H1 (cell line): ENCODE measurements around the gene CCDC40. TPM values are rescaled to one million over a fixed set of nuclear protein-coding genes. Genes with fewer than 3 reads are reported as not detected.

Source experiments
- CTCF ChIA-PET: fragments of 300-600 bp; sonication (Branson Sonifier 250); formaldehyde crosslinking; loops from one replicate; lab custom pipeline; 2021; ENCODE audit not compliant: partially characterized antibody; lab: Charles Lee
- POLR2A ChIA-PET: fragments of 300-600 bp; sonication (Branson Sonifier 250); formaldehyde crosslinking; loops from one replicate; lab custom pipeline; 2021; ENCODE audit warnings: inconsistent platforms; ENCODE audit not compliant: partially characterized antibody; lab: Charles Lee
- DNase-seq, 2 experiments: peaks; one replicate each; pipeline versions ENCODE4 v3.0.0 to v3.0.0-alpha.2; 2010 to 2022; ENCODE audit warnings: low spot score in 2 of 2, low read depth in 1 of 2, mixed read lengths in 1 of 2
- FAIRE-seq: peaks from 2 replicates; lab custom pipeline; 2011; peaks lifted over from hg19 to GRCh38; lab: Jason Lieb, UNC
- H2AFZ ChIP-seq: 2 replicates; pipeline ENCODE4 v1.8.1; 2012; ENCODE audit warnings: low read length, inconsistent platforms
- H2AK5ac ChIP-seq: 2 replicates; pipeline ENCODE4 v1.6.1; 2013; ENCODE audit warnings: low read depth, low read length
- H2BK120ac ChIP-seq: replicated peaks from 2 replicates; pipeline ENCODE3; 2013; ENCODE audit warnings: low read depth, low read length, inconsistent platforms
- H2BK12ac ChIP-seq: 2 replicates; pipeline ENCODE4 v1.6.1; 2013; ENCODE audit warnings: low read depth, low read length
- H2BK15ac ChIP-seq: 2 replicates; pipeline ENCODE4 v1.6.1; 2013; ENCODE audit warnings: low read length
- H2BK20ac ChIP-seq: 2 replicates; pipeline ENCODE4 v1.6.1; 2013; ENCODE audit warnings: low read length
- H2BK5ac ChIP-seq: 2 replicates; pipeline ENCODE4 v1.6.1; 2013; ENCODE audit warnings: low read depth, low read length
- H3K14ac ChIP-seq: 2 replicates; pipeline ENCODE4 v1.6.1; 2013; ENCODE audit warnings: inconsistent platforms; ENCODE audit not compliant: insufficient read length
- H3K18ac ChIP-seq: 2 replicates; pipeline ENCODE4 v1.6.1; 2013; ENCODE audit warnings: low read length; ENCODE audit errors: extremely low read depth
- H3K23ac ChIP-seq: 2 replicates; pipeline ENCODE4 v1.6.1; 2013; ENCODE audit warnings: inconsistent platforms; ENCODE audit not compliant: insufficient read length
- H3K23me2 ChIP-seq: 2 replicates; pipeline ENCODE4 v1.6.1; 2013; ENCODE audit warnings: low read depth, low read length
- H3K27ac ChIP-seq: 2 replicates; pipeline ENCODE4 v1.6.1; 2011; ENCODE audit warnings: low read depth, low read length, inconsistent platforms
- H3K27me3 ChIP-seq, 4 experiments: replicated peaks in 1 of 4; 1 replicate in 1 of 4; 2 replicates in 3 of 4; pipeline versions ENCODE4 v1.6.1 to v1.8.1; 2011 to 2013; ENCODE audit warnings: low read length in 3 of 4, mild to moderate bottlenecking in 3 of 4, inconsistent platforms in 2 of 4, mixed read lengths in 2 of 4, moderate library complexity in 1 of 4; ENCODE audit not compliant: control insufficient read depth in 3 of 4, insufficient read depth in 3 of 4; ENCODE audit errors: extremely low read depth in 1 of 4
- H3K36me3 ChIP-seq, 4 experiments: 2 replicates each; pipeline versions ENCODE4 v1.6.1 to v1.8.1; 2011 to 2013; ENCODE audit warnings: mild to moderate bottlenecking in 4 of 4, low read length in 3 of 4, moderate library complexity in 2 of 4, control low read depth in 1 of 4, inconsistent platforms in 1 of 4; ENCODE audit not compliant: insufficient read depth in 4 of 4, control insufficient read depth in 2 of 4
- H3K4ac ChIP-seq: replicated peaks from 2 replicates; pipeline ENCODE3; 2013; ENCODE audit warnings: low read length, low read depth, mixed read lengths, inconsistent platforms; ENCODE audit not compliant: insufficient read length
- H3K4me1 ChIP-seq, 4 experiments: replicated peaks in 1 of 4; 1 replicate in 1 of 4; 2 replicates in 3 of 4; pipeline versions ENCODE4 v1.6.1 to v1.8.1; 2011 to 2013; ENCODE audit warnings: low read length in 3 of 4, inconsistent platforms in 2 of 4, mixed read lengths in 1 of 4; ENCODE audit not compliant: insufficient read depth in 4 of 4, control insufficient read depth in 3 of 4
- H3K4me2 ChIP-seq, 2 experiments: 2 replicates each; pipeline versions ENCODE4 v1.6.1 to v1.8.1; 2011 to 2013; ENCODE audit warnings: low read depth in 2 of 2, low read length in 2 of 2, control low read depth in 1 of 2, inconsistent platforms in 1 of 2, mild to moderate bottlenecking in 1 of 2; ENCODE audit not compliant: insufficient read depth in 1 of 2
- H3K4me3 ChIP-seq, 4 experiments: fragments of 200-600, 300-600 bp in 1 of 4; sonication (generic), shearing (Covaris generic), sonication (Bioruptor Twin) in 1 of 4; 2 replicates each; pipeline versions ENCODE4 v1.5.1 to v1.8.1; 2011 to 2016; ENCODE audit warnings: low read length in 4 of 4, low read depth in 3 of 4, control low read depth in 2 of 4, inconsistent platforms in 2 of 4, mild to moderate bottlenecking in 2 of 4, mixed read lengths in 1 of 4, moderate library complexity in 1 of 4; ENCODE audit not compliant: insufficient read depth in 2 of 4; ENCODE audit errors: extremely low read depth in 1 of 4
- H3K56ac ChIP-seq: replicated peaks from 2 replicates; pipeline ENCODE3; 2013; ENCODE audit warnings: low read depth, mild to moderate bottlenecking, mixed read lengths, low read length, inconsistent platforms; ENCODE audit not compliant: insufficient read length
- H3K79me1 ChIP-seq: 2 replicates; pipeline ENCODE4 v1.6.1; 2013; ENCODE audit warnings: low read depth, low read length, control low read depth
- H3K79me2 ChIP-seq, 2 experiments: 2 replicates each; pipeline versions ENCODE4 v1.6.1 to v1.8.1; 2012 to 2013; ENCODE audit warnings: low read length in 2 of 2, mild to moderate bottlenecking in 2 of 2, inconsistent platforms in 1 of 2; ENCODE audit not compliant: insufficient read depth in 2 of 2, control insufficient read depth in 1 of 2
- H3K9ac ChIP-seq, 4 experiments: replicated peaks in 1 of 4; 1 replicate in 1 of 4; 2 replicates in 3 of 4; pipeline versions ENCODE4 v1.6.1 to v1.8.1; 2011 to 2013; ENCODE audit warnings: low read depth in 3 of 4, low read length in 3 of 4, control low read depth in 2 of 4, mild to moderate bottlenecking in 2 of 4, moderate library complexity in 2 of 4, inconsistent platforms in 1 of 4; ENCODE audit errors: extremely low read depth in 1 of 4
- H3K9me3 ChIP-seq, 2 experiments: 2 replicates each; pipeline versions ENCODE4 v1.6.1 to v1.8.1; 2012 to 2013; ENCODE audit warnings: mild to moderate bottlenecking in 2 of 2, moderate library complexity in 2 of 2, control low read depth in 1 of 2, inconsistent platforms in 1 of 2, low read depth in 1 of 2, low read length in 1 of 2, mixed read lengths in 1 of 2; ENCODE audit not compliant: insufficient read depth in 2 of 2
- H4K20me1 ChIP-seq, 2 experiments: replicated peaks in 1 of 2; 2 replicates each; pipeline versions ENCODE3 to v1.8.1; 2011 to 2013; ENCODE audit warnings: inconsistent platforms in 2 of 2, low read length in 2 of 2, mild to moderate bottlenecking in 1 of 2; ENCODE audit not compliant: insufficient read depth in 2 of 2, control insufficient read depth in 1 of 2
- H4K5ac ChIP-seq: 2 replicates; pipeline ENCODE4 v1.6.1; 2013; ENCODE audit warnings: low read length, low read depth, mixed read lengths, inconsistent platforms; ENCODE audit not compliant: insufficient read length
- H4K8ac ChIP-seq: 2 replicates; pipeline ENCODE4 v1.8.0; 2013; ENCODE audit warnings: mild to moderate bottlenecking, moderate library complexity, low read length, inconsistent platforms; ENCODE audit not compliant: insufficient read depth; ENCODE audit errors: extremely low read depth
- H4K91ac ChIP-seq: replicated peaks from 2 replicates; pipeline ENCODE3; 2013; ENCODE audit warnings: low read length, mixed read lengths, inconsistent platforms; ENCODE audit not compliant: insufficient read length
- CBX8 ChIP-seq: fragments of 300-800, 300-1000 bp; sonication (generic); IDR thresholded peaks from 2 replicates; pipeline ENCODE4 v1.7.1; 2016; ENCODE audit warnings: low read depth, low read length, borderline replicate concordance
- CREB1 ChIP-seq: IDR thresholded peaks from 2 replicates; pipeline ENCODE4 v1.6.1; 2012; ENCODE audit warnings: inconsistent platforms
- CTBP2 ChIP-seq: IDR thresholded peaks from 2 replicates; pipeline ENCODE4 v1.7.0; 2011; ENCODE audit warnings: borderline replicate concordance, mild to moderate bottlenecking, moderate library complexity, mixed read lengths, low read length; ENCODE audit not compliant: insufficient read depth, insufficient read length
- JUN ChIP-seq: IDR thresholded peaks from 2 replicates; pipeline ENCODE4 v1.6.1; 2011; ENCODE audit warnings: low read depth, mild to moderate bottlenecking, improper control_type of control experiment, low read length
- KDM5A ChIP-seq: fragments of 200-600 bp; IDR thresholded peaks from 2 replicates; pipeline ENCODE4 v1.7.1; 2012; ENCODE audit warnings: mild to moderate bottlenecking, low read length, inconsistent platforms, mixed read lengths
- TCF12 ChIP-seq: IDR thresholded peaks from 2 replicates; pipeline ENCODE4 v1.6.1; 2011; ENCODE audit warnings: low read depth, mild to moderate bottlenecking, low read length
- WGBS, 2 experiments: shearing (Covaris generic) in 1 of 2; methylation state at CpG; one replicate each; pipeline versions ENCODE4 v1.1.6 to v1.1.7; 2013 to 2015; ENCODE audit warnings: low lambda C conversion rate in 2 of 2, mixed read lengths in 2 of 2, inconsistent platforms in 1 of 2, low coverage in 1 of 2, missing lambda C conversion rate in 1 of 2; ENCODE audit not compliant: insufficient replicate concordance in 2 of 2, insufficient coverage in 1 of 2, insufficient read length in 1 of 2; ENCODE audit errors: extremely low coverage in 1 of 2, missing lambda C conversion rate in 1 of 2; 5-methylcytosine and 5-hydroxymethylcytosine counted together
- polyA plus RNA-seq, 7 experiments: library from polyadenylated mRNA; depleted of rRNA in 3 of 7; stranded (reverse) in 5 of 7; unstranded in 2 of 7; fragments of >200 nt in 5 of 7; fragments of 200-250 nt in 2 of 7; gene quantifications; 1 replicate in 5 of 7; 2 replicates in 1 of 7; 4 replicates in 1 of 7; pipeline versions ENCODE4 v1.2.1 to v1.2.3, GENCODE V29; 2011 to 2013; ENCODE audit warnings: missing spikeins in 2 of 7, mixed read lengths in 2 of 7
- total RNA-seq: library from RNA; stranded (reverse); fragmentation: NEBNext Ultra II Directional; extraction: Animal tissue kit (Norgen Biotek cat#: 25700); gene quantifications from 2 replicates; pipeline ENCODE4 v1.2.1, GENCODE V29; 2021

Gene CCDC40
- total and polyA plus RNA-seq, 2 of the 8 experiments (the other 6 are each of a cell fraction or from before 2014, with no cell fraction given) = 4.1 to 11.5 TPM

DNA sequence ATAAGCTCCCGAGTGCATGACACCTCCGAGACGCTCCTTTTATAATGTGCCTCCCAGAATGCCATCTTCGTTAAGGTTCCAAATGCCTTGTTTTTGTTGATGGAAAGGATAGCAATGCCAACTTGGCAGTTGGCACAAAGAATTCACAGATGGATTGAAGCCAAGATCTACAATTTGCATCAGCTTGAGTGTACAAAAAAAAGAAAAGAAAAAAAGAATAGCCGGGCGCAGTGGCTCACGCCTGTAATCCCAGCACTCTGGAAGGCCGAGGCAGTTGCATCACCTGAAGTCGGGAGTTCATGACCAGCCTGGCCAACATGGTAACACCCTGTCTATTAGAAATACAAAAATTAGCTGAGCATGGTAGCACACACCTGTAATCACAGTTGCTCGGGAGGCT lies 8.4 kb upstream of the CCDC40 start:
- H4K8ac ChIP-seq = no peak overlapping the region
- no peak for TF ChIP-seq JUN
- TF ChIP-seq CBX8 = no peak
- TF ChIP-seq CTBP2 = no peak
- TF ChIP-seq TCF12 = no peak
- TF ChIP-seq KDM5A = no peak
- no peak for TF ChIP-seq CREB1
- TF ChIP-seq, all 59 proteins: peak for 0
- no peak overlapping the region for H2BK20ac ChIP-seq
- no peak overlapping the region for H2AK5ac ChIP-seq
- peaks cover 44% of the 10 kb centered on the region for H3K79me1 ChIP-seq
- H3K27ac ChIP-seq = no peak overlapping the region
- DNase-seq (no peak), FAIRE-seq (no peak)
- H3K4me1 ChIP-seq = peaks cover 0 to 11% (median 4%) of the 10 kb centered on the region in 4 experiments; a peak in 6 of 7 replicates
- no peak overlapping the region for H3K4me3 ChIP-seq
- no peaks in the 10 kb centered on the region for H3K9me3 ChIP-seq
- no peak overlapping the region for H2AFZ ChIP-seq
- no peak overlapping the region for H2BK12ac ChIP-seq
- H3K79me2 ChIP-seq = peaks cover 19 to 92% of the 10 kb centered on the region in 2 experiments
- no peak overlapping the region for H3K56ac ChIP-seq
- 88% methylated on average over 10 of the region's 10 CpGs; no CpG with 5 or more reads in 1 of the 2 experiments for WGBS, 2 experiments
- ChIA-PET POLR2A (interaction anchor here (0.7 to 2.5 kb wide), 3 partner anchors 10 to 39 kb away, joined by 3 to 15 read pairs (median 3); no protein-coding TSS in a partner anchor), CTCF (interaction anchor here (0.6 to 10.8 kb wide), 5 partner anchors 21 to 430 kb away, joined by 3 to 110 read pairs (median 4); no protein-coding TSS in a partner anchor)
- H3K9ac ChIP-seq = no peak overlapping the region
- no peak overlapping the region for H3K4ac ChIP-seq
- H3K23me2 ChIP-seq = peaks cover 10% of the 10 kb centered on the region
- no peak overlapping the region for H3K23ac ChIP-seq
- H2BK5ac ChIP-seq = no peak overlapping the region
- no peak overlapping the region for H4K91ac ChIP-seq
- H3K36me3 ChIP-seq = no peaks in the 10 kb centered on the region; a peak in 1 of 8 replicates
- H4K5ac ChIP-seq = no peak overlapping the region
- no peak overlapping the region for H2BK120ac ChIP-seq
- H3K27me3 ChIP-seq = no peaks in the 10 kb centered on the region; a peak in 1 of 7 replicates
- H4K20me1 ChIP-seq = peaks cover 30 to 52% of the 10 kb centered on the region in 2 experiments
- no peak overlapping the region for H3K4me2 ChIP-seq
- no peak overlapping the region for H3K14ac ChIP-seq
- H2BK15ac ChIP-seq = no peak overlapping the region
- H3K18ac ChIP-seq = no peak overlapping the region
